Uterus (tissue), 2 donors: ENCODE measurements around the gene ZNF346.

Source experiments
- CTCF ChIP-seq, 4 experiments: fragments of 200-600 bp in 2 of 4; fragments of 450-650 bp in 2 of 4; sonication (generic) in 2 of 4; IDR thresholded peaks; one replicate each; pipeline ENCODE4 v1.5.1; 2016 to 2019; ENCODE audit warnings: antibody characterized with exemption in 4 of 4, mild to moderate bottlenecking in 2 of 4, moderate library complexity in 1 of 4
- POLR2A ChIP-seq, 2 donors: fragments of 450-650 bp; IDR thresholded peaks; one replicate each; pipeline ENCODE4 v1.6.1; 2016; ENCODE audit warnings: antibody characterized with exemption in 2 of 2, mild to moderate bottlenecking in 1 of 2, moderate library complexity in 1 of 2

- TF ChIP-seq CTCF (IDR thresholded peaks at IDR 0.05) (no peak), POLR2A (IDR thresholded peaks at IDR 0.05) (no peak)
These were observed 45.0 kb downstream of the ZNF346 start for GRCh38 chr5:177067503-177067902.
